Activated T-cell treated with anti-CD3 and anti-CD28 coated beads, Interleukin-2, amount 50 U/mL, for 1 hour (primary cell): ENCODE data around the gene GRM3.

Experiments used
- DNase-seq: peaks from one replicate; pipeline ENCODE4 v3.0.0-alpha.2; 2020

GRM3 gene

DNA sequence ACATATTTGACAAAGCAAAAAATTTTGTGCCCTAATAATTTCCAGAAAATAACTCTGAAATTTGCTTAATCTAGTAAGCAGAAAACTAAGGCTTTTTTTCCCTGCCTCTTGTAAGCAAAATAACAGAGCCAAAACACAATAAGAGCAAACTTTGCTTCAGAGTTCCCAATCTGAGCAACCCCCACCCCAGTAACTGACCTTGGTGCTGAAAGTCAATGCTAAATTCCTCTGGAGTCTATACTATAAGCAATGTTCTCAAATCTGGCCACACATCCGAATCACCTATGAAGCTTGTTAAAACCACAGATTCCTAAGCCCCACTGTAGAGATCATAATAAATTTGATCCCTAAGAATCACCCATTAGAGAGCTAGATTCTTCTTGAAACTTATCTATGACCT lies 265.2 kb downstream of the GRM3 start:
- no peak for DNase-seq

GRCh38 chr7:86911659-86912058 lies 267.9 kb downstream of the GRM3 start:
- no peak for DNase-seq

DNA sequence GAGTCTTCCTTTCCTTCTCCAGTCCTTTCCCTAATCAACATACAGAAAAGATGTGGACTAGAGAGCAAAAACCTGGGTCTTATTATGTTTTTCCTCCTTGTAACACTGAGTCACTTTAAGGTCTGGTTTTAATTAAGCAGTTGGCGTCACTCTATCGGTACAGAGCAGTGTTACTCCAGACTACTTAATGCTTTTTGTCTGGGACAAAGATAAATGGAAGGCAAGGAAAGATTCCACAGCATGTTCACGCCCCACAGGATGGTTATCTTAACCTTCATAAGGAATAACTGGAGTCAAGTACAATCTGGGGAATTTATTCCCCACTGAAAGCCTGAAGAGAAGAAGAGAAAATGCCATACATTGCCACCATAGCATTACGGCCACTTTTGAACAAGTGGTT lies 270.0 kb downstream of the GRM3 start:
- no peak for DNase-seq
